Stimulated activated memory B cell treated with anti-CD40 and anti-IgM and Interleukin-4, amounts not matched to agents 10 μg/mL and 1 μg/mL and 100 μg/mL, for 72 hours (primary cell): ENCODE results near the gene USE1.

Source experiments
- ATAC-seq: fragments of 150-1000 bp; cut with Tn5 transposase; 2 replicates; pipeline ENCODE4 v1.10.0; 2021
- H3K27ac Mint-ChIP-seq: one replicate; pipeline ENCODE4 v1.8.0; 2022; ENCODE audit warnings: mild to moderate bottlenecking, mixed read lengths
- H3K27me3 Mint-ChIP-seq: one replicate; pipeline ENCODE4 v1.8.0; 2022; ENCODE audit warnings: mixed read lengths
- H3K36me3 Mint-ChIP-seq: one replicate; pipeline ENCODE4 v1.8.0; 2022; ENCODE audit warnings: mixed read lengths
- H3K4me1 Mint-ChIP-seq: one replicate; pipeline ENCODE4 v1.8.0; 2022; ENCODE audit warnings: mixed read lengths
- H3K4me3 Mint-ChIP-seq: one replicate; pipeline ENCODE4 v1.8.0; 2022; ENCODE audit warnings: mild to moderate bottlenecking, moderate library complexity, mixed read lengths
- H3K9me3 Mint-ChIP-seq: one replicate; pipeline ENCODE4 v1.8.0; 2022; ENCODE audit warnings: mixed read lengths

The USE1 gene

GRCh38 chr19:17256130-17256529 lies 41.0 kb downstream of the USE1 start:
- H3K27me3 Mint-ChIP-seq = no peaks in the 10 kb centered on the region
- no peak for ATAC-seq

GRCh38 chr19:17259118-17259780 lies 44.1 kb downstream of the USE1 start:
- peaks cover 7% of the 10 kb centered on the region for H3K4me1 Mint-ChIP-seq
- no peak for ATAC-seq
- H3K27me3 Mint-ChIP-seq = no peaks in the 10 kb centered on the region
- no peaks in the 10 kb centered on the region for H3K9me3 Mint-ChIP-seq
- no peaks in the 10 kb centered on the region for H3K36me3 Mint-ChIP-seq
- no peak overlapping the region for H3K4me3 Mint-ChIP-seq
- no peak overlapping the region for H3K27ac Mint-ChIP-seq

More at GRCh38 chr19:17256130-17256529, 41.0 kb downstream of the USE1 start:
- Mint-ChIP-seq H3K36me3 (no peaks in the 10 kb centered on the region), H3K4me1 (peaks cover 7% of the 10 kb centered on the region), H3K4me3 (no peak overlapping the region), H3K27ac (no peak overlapping the region), H3K9me3 (no peaks in the 10 kb centered on the region)

- Mint-ChIP-seq H3K27ac (no peak overlapping the region), H3K9me3 (no peaks in the 10 kb centered on the region), H3K27me3 (no peaks in the 10 kb centered on the region), H3K36me3 (no peaks in the 10 kb centered on the region), H3K4me3 (no peak overlapping the region), H3K4me1 (peaks cover 7% of the 10 kb centered on the region)
- ATAC-seq = no peak
Measured at GRCh38 chr19:17259934-17260333, 44.8 kb downstream of the USE1 start.

- no peaks in the 10 kb centered on the region for H3K9me3 Mint-ChIP-seq
- peak; percentile 97 for ATAC-seq
- H3K4me1 Mint-ChIP-seq = peaks cover 8% of the 10 kb centered on the region
- H3K27me3 Mint-ChIP-seq = no peaks in the 10 kb centered on the region
- no peak overlapping the region for H3K4me3 Mint-ChIP-seq
- H3K27ac Mint-ChIP-seq = no peak overlapping the region
- no peaks in the 10 kb centered on the region for H3K36me3 Mint-ChIP-seq
Measured at GRCh38 chr19:17260842-17261325, 45.7 kb downstream of the USE1 start.

GRCh38 chr19:17262557-17262956 lies 47.4 kb downstream of the USE1 start:
- Mint-ChIP-seq H3K27ac (no peak overlapping the region), H3K4me3 (no peak overlapping the region)

GRCh38 chr19:17263712-17264640 lies 48.8 kb downstream of the USE1 start:
- peak overlapping the region; percentile 76 for H3K27ac Mint-ChIP-seq
- H3K9me3 Mint-ChIP-seq = no peaks in the 10 kb centered on the region
- ATAC-seq = no peak
- peaks cover 30% of the 10 kb centered on the region for H3K4me1 Mint-ChIP-seq
- no peaks in the 10 kb centered on the region for H3K27me3 Mint-ChIP-seq
- no peak overlapping the region for H3K4me3 Mint-ChIP-seq
- no peaks in the 10 kb centered on the region for H3K36me3 Mint-ChIP-seq

More at GRCh38 chr19:17262557-17262956, 47.4 kb downstream of the USE1 start:
- Mint-ChIP-seq H3K27me3 (no peaks in the 10 kb centered on the region), H3K36me3 (no peaks in the 10 kb centered on the region), H3K4me1 (peaks cover 19% of the 10 kb centered on the region), H3K9me3 (no peaks in the 10 kb centered on the region)
- ATAC-seq = no peak

GRCh38 chr19:17264641-17264979 lies 49.5 kb downstream of the USE1 start, which contains the start of gene USHBP1:
TSS of gene USHBP1 (minus strand) at chr19:17264745. CDS start at chr19:17264299, 446 bp downstream.
- no peak for ATAC-seq
- Mint-ChIP-seq H3K4me1 (peaks cover 30% of the 10 kb centered on the region), H3K27me3 (no peaks in the 10 kb centered on the region), H3K4me3 (no peak within 1 kb of the TSS), H3K27ac (peak within 1 kb of the TSS; percentile 90), H3K9me3 (no peaks in the 10 kb centered on the region), H3K36me3 (peaks cover 3% of the 10 kb centered on the region)

GRCh38 chr19:17266026-17266425 lies 50.9 kb downstream of the USE1 start:
- peak overlapping the region; percentile 12 for H3K4me3 Mint-ChIP-seq
- H3K9me3 Mint-ChIP-seq = no peaks in the 10 kb centered on the region
- ATAC-seq = no peak
- peaks cover 14% of the 10 kb centered on the region for H3K36me3 Mint-ChIP-seq
- H3K27ac Mint-ChIP-seq = peak overlapping the region; percentile 90
- H3K27me3 Mint-ChIP-seq = no peaks in the 10 kb centered on the region
- H3K4me1 Mint-ChIP-seq = peaks cover 23% of the 10 kb centered on the region

GRCh38 chr19:17266589-17266974 lies 51.4 kb downstream of the USE1 start:
- peak overlapping the region; percentile 87 for H3K4me3 Mint-ChIP-seq
- H3K9me3 Mint-ChIP-seq = no peaks in the 10 kb centered on the region
- H3K36me3 Mint-ChIP-seq = peaks cover 19% of the 10 kb centered on the region
- peaks cover 22% of the 10 kb centered on the region for H3K4me1 Mint-ChIP-seq
- H3K27ac Mint-ChIP-seq = peak overlapping the region; percentile 90
- no peaks in the 10 kb centered on the region for H3K27me3 Mint-ChIP-seq
- no peak for ATAC-seq

GRCh38 chr19:17266975-17267788 lies 52.0 kb downstream of the USE1 start, which contains the start of gene BABAM1:
TSS of gene BABAM1 (plus strand) at chr19:17267443. CDS start at chr19:17268807, 1,364 bp downstream.
- Mint-ChIP-seq H3K27me3 (no peaks in the 10 kb centered on the region), H3K27ac (peak within 1 kb of the TSS; percentile 90), H3K9me3 (no peaks in the 10 kb centered on the region), H3K4me1 (peaks cover 22% of the 10 kb centered on the region), H3K4me3 (peak within 1 kb of the TSS; percentile 87), H3K36me3 (peaks cover 25% of the 10 kb centered on the region)
- ATAC-seq = peak; percentile 98

- Mint-ChIP-seq H3K27me3 (no peaks in the 10 kb centered on the region), H3K9me3 (no peaks in the 10 kb centered on the region), H3K27ac (no peak overlapping the region), H3K4me3 (peak overlapping the region; percentile 87), H3K36me3 (peaks cover 25% of the 10 kb centered on the region), H3K4me1 (peaks cover 22% of the 10 kb centered on the region)
- no peak for ATAC-seq
Measured at GRCh38 chr19:17268754-17269153, 53.6 kb downstream of the USE1 start.
